Measurements from ENCODE around the gene ADH7.
"Not testable (repeated sequence)": the region's sequence is repeated elsewhere in the genome, so short reads cannot be mapped to it uniquely, and the experiment has no call there.

Gene ADH7

GRCh38 chr4:99417125-99417524 is 18.0 kb downstream of the ADH7 start:
- DNase-seq (ENCODE audit: low spot score): no peak
- TF ChIP-seq CTCF (IDR thresholded peaks at IDR 0.05; ENCODE audit: extremely low read depth, missing control alignments): no peak

- DNase-seq (ENCODE audit: low spot score): not testable (repeated sequence)
These were observed 19.4 kb downstream of the ADH7 start for GRCh38 chr4:99415762-99416161.

GRCh38 chr4:99414902-99415301 is 20.2 kb downstream of the ADH7 start:
- DNase-seq (ENCODE audit: low spot score): not testable (repeated sequence)

- DNase-seq (ENCODE audit: low spot score): no peak
- TF ChIP-seq CTCF (IDR thresholded peaks at IDR 0.05; ENCODE audit: extremely low read depth, missing control alignments): no peak
These were observed 20.7 kb downstream of the ADH7 start for GRCh38 chr4:99414401-99414800.

GRCh38 chr4:99413140-99413539 is 22.0 kb downstream of the ADH7 start:
- no peak for TF ChIP-seq CTCF (IDR thresholded peaks at IDR 0.05; ENCODE audit: extremely low read depth, missing control alignments)
- no peak for DNase-seq (ENCODE audit: low spot score)

- no peak for DNase-seq (ENCODE audit: low spot score)
- no peak for TF ChIP-seq CTCF (IDR thresholded peaks at IDR 0.05; ENCODE audit: extremely low read depth, missing control alignments)
These were observed 24.1 kb downstream of the ADH7 start for GRCh38 chr4:99411041-99411440.

- TF ChIP-seq CTCF (IDR thresholded peaks at IDR 0.05; ENCODE audit: extremely low read depth, missing control alignments): no peak
- no peak for DNase-seq (ENCODE audit: low spot score)
These were observed 25.1 kb downstream of the ADH7 start for GRCh38 chr4:99410075-99410474.

GRCh38 chr4:99408346-99408745 is 26.8 kb downstream of the ADH7 start:
- no peak for DNase-seq (ENCODE audit: low spot score)
- TF ChIP-seq CTCF (IDR thresholded peaks at IDR 0.05; ENCODE audit: extremely low read depth, missing control alignments): no peak

Data from GM20000 (cell line).